HG03095 (cell line): ENCODE results near the gene CA7.
"Not testable (repeated sequence)": the region's sequence is repeated elsewhere in the genome, so short reads cannot be mapped to it uniquely, and the experiment has no call there.

Experiments used
- ATAC-seq: cut with Tn5 transposase; IDR thresholded peaks from one replicate; pipeline ENCODE4 v1.9.1; 2021; ENCODE audit warnings: moderate library complexity; ENCODE audit not compliant: unreplicated experiment

The CA7 gene

DNA sequence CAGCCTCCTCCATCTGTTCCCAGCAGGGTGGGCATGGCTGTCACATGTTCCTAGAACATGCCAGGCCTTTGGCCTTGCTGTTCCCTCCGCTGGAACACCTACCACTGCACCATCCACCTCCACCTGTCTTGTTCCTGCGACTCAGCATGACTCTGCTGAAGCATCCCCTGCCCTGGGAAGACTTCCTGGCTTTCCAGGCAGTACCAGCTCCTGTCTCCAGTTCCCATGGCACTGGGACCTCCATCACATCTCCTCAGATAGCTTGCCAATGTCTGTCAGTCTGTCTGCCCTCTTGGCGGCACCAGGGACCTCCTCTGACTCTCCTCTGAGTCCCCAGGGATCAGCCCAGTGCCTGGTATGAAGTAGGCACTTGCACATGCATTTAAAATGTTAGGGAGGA lies 51.8 kb downstream of the CA7 start:
- ATAC-seq: no peak

DNA sequence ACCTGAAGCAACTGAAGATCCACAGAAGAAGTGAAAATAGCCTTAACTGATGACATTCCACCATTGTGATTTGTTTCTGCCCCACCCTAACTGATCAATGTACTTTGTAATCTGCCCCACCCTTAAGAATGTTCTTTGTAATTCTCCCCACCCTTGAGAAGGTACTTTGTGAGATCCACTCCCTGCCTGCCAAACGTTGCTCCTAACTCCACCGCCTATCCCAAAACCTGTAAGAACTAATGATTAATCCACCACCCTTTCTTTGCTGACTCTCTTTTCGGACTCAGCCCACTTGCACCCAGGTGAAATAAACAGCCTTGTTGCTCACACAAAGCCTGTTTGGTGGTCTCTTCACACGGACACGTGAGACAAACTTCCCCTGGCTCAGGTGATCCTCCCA lies 52.5 kb downstream of the CA7 start:
- not testable (repeated sequence) for ATAC-seq

DNA sequence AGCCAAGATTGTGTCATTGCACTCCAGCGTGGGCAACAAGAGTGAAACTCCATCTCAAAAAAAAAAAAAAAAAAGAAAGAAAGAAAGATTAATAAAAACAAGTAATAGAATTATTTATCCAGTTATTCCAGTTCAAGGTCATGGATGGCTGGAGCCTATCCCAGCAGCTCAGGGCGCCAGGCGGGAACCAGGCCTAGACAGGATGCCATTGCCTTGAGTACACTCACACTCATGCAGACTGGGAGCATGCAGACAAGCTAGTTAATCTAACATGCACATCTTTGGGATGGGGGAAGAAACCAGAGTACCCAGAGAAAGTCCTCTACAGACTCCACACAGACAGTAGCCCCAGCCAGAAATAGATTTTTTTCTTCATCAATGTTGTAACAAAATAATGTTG lies 54.0 kb downstream of the CA7 start:
- ATAC-seq: no peak

DNA sequence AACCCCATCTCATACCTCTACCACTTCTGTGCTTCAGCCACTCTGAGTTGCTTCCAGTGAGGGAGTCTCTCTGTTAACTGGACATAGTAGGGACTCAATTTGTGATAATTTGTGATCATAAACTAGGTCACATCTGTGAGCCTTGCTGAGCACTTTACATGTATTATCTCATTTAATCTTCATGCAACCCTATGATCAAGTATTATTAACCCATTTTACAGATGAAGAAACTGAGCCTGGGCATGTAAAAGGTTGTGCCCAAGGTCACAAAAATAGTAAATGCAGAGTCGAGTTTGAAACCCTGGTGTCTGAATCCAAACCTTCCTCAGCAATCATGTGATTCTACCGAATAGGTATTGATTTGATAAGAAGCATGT lies 54.7 kb downstream of the CA7 start:
- ATAC-seq: no peak

DNA sequence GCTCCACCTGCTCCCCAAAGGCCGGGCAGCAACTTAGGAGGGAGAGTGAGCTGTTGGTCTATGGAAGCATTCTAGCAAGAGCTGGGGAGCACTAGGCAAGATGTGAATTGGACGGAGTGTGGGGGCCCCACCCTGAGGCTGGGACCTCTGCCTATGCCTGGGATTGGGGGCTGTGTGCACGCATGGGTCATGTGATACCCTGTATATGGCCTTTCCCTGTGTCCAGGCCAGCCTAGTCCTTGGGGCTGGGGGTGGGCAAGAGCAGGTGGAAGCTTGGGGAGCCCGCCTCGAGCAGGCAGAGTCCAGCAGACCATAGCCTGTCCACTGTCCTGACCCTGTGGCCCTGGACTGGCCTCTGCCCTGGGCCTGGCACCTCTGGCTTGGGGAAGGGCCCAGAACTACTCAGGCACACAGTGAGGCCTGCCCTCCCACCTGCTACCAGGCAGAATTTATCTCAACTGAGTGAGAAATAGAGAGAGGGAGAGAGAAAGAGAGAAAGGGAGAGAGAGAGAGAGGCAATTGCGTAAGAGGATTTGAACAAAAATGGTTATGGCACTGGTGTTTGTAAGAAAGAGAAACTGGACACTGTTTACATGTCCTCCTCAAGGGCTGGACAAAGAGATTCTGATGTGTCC lies 55.2 kb downstream of the CA7 start:
- no peak for ATAC-seq

DNA sequence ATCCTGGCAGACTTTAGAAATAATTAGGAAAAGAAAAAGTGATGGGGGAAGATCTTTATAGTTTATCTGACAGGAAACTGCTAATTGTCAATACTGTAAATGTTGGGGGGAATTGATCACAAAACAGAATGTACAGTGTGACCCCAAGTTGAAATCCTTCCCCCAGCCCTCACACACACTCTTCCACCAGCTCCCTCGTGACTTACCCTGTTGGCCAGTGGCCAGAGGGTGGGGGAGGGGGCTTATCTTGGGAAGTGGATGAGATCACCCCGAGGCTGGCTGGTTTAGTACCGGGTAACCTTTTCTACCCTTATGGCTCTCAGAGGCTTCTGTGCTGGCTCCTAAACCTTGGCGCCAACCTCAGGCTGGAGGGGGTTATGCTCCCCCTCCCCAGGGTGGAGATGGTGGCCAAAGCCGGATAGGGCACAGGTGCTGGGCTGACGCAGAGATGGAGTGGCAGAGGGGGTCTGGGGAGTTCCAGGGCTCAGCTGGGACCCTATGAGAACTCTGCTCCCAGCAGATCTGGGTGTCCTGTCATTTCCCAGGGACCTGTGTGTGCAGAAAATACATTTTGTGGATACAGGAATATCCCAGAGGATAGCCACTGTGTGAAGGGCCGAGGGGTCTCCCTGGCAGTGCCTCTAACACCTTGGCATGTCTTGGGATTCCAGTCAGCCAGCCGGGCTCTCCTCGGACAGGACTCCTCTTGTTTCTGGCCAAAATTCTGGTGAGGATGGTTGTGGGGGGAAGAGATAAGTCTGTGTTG lies 55.9 kb downstream of the CA7 start:
- ATAC-seq: no peak

DNA sequence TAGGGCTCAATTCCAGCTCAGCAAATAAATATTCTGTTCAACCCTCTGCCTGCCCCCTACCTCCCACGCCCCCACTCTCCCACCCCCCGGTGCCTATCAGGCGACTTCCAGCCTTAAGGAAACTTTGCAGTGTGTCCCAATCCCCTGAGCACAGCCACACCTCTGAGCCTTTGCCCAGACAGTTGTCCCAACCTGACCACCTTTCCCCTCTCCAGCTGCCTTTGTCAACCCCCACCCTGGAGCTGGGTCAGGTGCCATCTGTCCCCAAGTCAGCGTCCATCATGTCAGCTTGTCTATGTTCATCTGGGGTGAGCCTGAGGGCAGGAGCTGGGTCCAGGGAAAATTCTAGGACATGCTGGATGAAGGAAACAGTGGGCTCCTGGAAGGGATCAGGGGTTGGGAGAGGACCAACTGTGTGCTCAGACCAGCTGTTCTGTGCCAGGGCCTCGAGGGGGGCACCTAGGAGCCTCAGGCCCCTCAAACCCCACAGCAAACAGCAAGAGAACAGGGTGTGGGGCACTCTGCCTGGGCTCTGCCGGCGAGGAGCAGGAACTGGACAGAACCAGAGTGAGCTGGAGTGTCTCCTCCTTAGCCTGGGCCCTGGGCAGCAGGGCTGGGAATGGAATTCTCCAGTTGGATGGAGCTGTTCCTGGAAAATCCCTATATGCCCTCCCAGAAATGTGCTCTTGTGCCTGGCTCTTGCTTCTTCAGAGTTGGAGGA lies 56.7 kb downstream of the CA7 start:
- ATAC-seq: no peak

DNA sequence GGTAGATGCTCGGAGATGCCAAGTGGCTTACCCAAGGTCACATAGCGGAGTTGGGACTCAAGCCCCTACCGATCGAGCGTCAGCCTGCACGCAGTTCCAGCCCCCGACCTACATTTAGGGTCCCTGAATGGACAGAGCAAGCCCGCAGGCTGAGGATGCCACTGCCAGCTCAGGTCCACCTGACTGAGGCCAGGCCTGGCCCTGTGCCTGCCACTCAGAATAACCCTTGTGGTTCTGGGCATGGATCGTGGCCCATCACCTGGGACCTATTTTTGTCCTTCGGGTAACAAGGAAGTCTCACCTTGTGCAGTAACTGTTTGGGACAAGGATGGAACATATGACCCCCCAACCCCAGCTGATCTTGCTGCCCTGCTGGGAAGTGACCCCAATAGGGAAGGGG lies 57.4 kb downstream of the CA7 start:
- no peak for ATAC-seq

DNA sequence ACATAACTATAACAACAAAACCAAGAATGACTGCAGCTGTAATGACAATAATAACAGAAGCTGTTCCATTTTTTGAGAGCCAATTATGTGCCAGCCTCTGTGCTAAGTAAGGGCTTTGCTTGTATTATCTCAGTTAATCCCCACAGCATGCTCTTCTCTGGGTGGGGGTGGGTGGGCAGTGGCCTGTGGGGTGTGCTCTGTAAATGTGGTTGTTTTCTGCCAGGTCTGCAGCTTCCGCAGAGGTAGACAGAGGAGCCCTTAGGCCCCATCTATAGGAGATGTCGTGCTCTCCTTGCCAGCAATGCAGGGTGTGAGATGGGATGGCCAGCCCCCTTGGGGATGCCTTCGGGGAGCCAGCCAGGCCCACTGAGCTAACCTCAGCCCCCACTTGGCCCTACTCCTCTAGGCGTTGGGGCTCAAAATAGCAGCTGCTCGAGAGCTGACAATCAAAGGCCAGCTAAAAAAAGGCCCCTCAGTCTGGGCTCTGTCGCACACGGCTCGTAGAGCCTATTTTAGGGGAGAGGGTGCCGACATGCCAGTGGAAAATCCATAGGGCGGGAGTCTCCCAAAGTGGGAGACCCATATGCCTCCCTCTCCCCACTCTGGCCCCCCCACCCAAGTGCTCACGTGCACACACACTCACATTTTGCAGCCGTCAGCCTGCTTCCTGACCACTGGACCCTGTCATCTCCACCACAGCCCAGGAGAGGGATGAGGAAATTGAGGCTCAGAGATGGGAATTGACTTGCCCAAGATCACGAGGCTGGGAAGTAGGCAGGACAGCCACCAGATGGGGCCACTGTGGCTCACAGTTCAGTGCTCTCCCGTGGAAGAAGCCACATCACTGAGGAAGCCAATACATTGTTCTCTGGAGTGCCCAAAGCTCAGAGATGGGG lies 58.7 kb downstream of the CA7 start:
- no peak for ATAC-seq
